NCI-H524 (cell line): Measurements from ENCODE around the gene TBC1D12.
"Not testable (repeated sequence)": the region's sequence is repeated elsewhere in the genome, so short reads cannot be mapped to it uniquely, and the experiment has no call there.

ENCODE experiments used
- DNase-seq, 2 experiments: peaks; one replicate each; lab custom pipeline; 2025; lab: John Stamatoyannopoulos, UW

The TBC1D12 gene

GRCh38 chr10:94456942-94457341 lies 54.6 kb downstream of the TBC1D12 start:
- no peak for DNase-seq

GRCh38 chr10:94459385-94459784 lies 57.0 kb downstream of the TBC1D12 start:
- DNase-seq, result no peak

- no peak for DNase-seq
These were observed 59.2 kb downstream of the TBC1D12 start for GRCh38 chr10:94461503-94461902.

GRCh38 chr10:94462130-94462529 lies 59.8 kb downstream of the TBC1D12 start:
- no peak for DNase-seq

- DNase-seq, result no peak
These were observed 63.3 kb downstream of the TBC1D12 start for GRCh38 chr10:94465684-94466083.

- DNase-seq, result no peak
These were observed 79.1 kb downstream of the TBC1D12 start for GRCh38 chr10:94481410-94481809.

DNA sequence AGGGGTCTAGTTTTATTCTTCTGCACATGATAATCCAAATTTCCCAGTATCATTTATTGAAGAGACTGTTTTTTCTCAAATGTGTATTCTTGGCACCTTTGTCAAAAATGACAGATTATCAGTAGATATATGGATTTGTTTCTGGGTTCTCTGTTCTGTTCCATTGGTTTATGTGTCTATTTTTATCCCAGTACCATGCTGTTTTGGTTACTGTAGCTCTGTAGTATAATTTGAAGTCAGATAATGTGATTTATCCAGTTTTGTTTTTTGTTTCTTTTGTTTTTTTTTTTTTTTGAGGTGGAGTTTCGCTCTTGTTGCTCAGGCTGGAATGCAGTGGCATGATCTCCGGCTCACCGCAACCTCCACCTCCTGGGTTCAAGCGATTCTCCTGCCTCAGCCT lies 81.6 kb downstream of the TBC1D12 start:
- DNase-seq, result no peak

GRCh38 chr10:94485094-94485493 lies 82.8 kb downstream of the TBC1D12 start:
- no peak for DNase-seq

DNA sequence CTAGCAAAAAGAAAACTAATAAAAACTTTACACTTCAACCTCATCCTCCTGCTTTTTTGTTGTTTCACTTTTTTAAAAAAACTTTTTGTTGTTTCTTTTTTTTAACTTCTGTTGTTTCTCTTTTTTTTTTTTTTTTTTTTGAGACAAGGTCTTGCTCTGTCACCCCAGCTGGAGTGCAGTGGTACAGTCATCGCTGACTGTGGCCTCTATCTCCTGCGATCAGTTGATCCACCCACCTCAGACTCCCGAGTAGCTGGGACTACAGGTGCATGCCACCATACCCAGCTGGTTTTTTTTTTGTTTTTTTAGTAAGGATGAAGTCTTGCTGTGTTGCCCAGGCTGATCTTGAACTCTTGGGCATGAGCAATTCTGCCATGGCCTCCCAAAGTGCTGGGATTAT lies 85.2 kb downstream of the TBC1D12 start:
- no peak for DNase-seq

- no peak for DNase-seq
These were observed 86.8 kb downstream of the TBC1D12 start for GRCh38 chr10:94489107-94489506.

- DNase-seq, result no peak
These were observed 87.8 kb downstream of the TBC1D12 start for GRCh38 chr10:94489976-94490788.

- DNase-seq, result no peak
These were observed 88.4 kb downstream of the TBC1D12 start for GRCh38 chr10:94490789-94491039.

GRCh38 chr10:94493463-94493862 lies 91.1 kb downstream of the TBC1D12 start:
- DNase-seq, result no peak

GRCh38 chr10:94496010-94496409 lies 93.7 kb downstream of the TBC1D12 start:
- no peak for DNase-seq

- no peak for DNase-seq
These were observed 94.3 kb downstream of the TBC1D12 start for GRCh38 chr10:94496646-94497045.

DNA sequence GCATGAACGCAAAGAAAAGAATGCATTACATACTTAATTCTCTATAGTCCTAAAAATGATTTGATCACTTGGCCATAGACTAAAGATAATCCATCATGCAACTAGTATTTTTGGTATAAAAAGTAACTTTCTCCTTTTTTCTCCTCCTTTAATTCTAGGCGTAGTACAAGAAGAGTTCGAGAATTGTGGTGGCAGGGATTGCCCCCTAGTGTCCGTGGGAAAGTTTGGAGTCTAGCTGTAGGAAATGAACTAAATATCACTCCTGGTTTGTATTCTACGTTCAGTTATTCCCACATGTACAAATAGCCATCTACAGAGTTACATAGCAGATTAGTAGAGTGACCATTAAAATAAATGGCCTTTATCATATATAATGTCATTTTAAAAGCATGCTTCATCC lies 97.7 kb downstream of the TBC1D12 start:
- DNase-seq, result peak in 1 of 2 experiments; percentile 0

GRCh38 chr10:94521276-94522250 lies 119.2 kb downstream of the TBC1D12 start:
- no peak for DNase-seq

- no peak for DNase-seq
These were observed 121.8 kb downstream of the TBC1D12 start for GRCh38 chr10:94524146-94524545.

DNA sequence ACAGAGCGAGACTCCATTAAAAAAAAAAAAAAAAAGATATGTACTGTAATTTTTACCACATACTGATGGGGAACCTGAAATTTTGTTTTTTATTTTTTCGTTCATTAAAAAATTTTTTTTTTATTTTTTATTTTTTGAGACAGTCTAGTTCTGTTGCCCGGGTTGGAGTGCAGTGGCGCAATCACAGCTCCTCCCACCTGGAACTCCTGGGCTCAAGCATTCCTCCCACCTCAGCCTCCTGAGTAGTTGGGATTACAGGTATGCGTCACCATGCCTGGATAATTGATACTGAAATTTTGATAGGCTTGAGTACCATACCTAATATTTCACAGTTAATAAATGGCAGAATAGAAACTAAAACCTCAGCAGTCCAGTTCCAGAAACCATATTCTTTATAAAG lies 122.4 kb downstream of the TBC1D12 start:
- no peak for DNase-seq

GRCh38 chr10:94531550-94531949 lies 129.2 kb downstream of the TBC1D12 start:
- DNase-seq, result not testable (repeated sequence)

DNA sequence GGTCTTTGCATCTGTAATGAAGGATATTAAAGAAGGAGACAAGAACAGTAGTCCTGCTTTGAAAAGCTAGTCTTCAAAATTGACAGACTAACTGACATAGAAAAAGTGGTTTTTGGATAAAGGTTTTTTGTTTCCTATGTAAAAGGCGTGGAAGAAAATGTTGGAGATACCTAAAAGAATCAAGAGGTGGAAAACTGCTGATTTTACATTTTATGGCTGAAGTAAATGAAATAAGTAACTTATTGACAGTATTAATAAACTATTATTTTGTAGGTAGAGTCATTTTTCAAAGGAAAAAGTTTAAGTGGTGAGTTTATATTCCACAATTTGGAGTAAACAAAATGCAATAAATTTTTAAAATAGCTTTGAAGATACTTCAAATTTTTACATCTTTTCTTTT lies 130.7 kb downstream of the TBC1D12 start:
- no peak for DNase-seq

DNA sequence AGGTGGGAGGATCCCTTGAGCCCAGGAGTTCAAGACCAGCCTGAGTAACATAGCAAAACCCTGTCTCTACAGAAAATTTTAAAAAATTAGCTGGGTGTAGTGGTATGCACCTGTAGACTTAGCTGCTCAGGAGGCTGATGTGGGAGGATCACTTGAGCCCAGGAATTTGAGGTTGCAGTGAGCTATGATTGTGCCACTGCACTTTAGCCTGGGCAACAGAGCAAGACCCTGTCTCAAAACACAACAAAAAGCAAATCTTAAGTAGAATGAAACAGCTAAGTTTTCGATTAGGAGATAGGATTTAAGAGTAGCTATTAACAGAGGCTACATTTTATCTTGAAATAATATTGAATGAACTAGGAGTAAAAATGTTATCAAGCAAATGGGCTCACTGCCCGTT lies 139.9 kb downstream of the TBC1D12 start:
- DNase-seq, result not testable (repeated sequence)

DNA sequence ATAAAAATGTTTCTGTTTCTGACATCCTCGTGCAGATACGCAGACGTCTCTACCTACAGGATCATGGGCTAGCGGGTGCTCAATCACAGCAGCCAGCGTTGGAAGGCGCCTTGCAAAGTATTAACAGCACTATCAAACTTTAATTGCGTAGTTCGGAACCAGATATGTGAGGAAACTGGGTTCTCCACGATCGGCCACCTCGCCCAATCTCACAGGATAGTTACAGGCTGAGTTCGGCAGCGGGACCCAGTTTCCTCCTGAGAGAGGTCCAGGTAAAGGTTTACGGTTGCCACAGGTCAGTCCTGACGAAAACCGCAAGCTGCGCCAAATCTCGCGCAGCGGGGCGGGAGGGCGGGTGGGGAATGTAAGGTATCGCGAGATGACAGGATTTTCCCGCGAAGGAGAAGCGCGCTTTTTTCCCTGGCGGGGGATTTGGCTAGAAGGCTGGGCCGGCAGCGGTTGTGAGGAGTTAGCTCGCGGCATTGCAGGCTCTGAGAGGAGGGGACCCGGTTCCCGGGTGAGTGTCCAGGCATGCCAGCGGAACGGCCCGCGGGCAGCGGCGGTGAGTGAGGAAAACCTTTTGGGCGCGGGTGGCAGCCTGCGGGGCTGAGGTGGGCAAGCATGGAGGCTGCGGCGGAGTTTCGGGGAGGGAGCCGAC lies 143.2 kb downstream of the TBC1D12 start, which contains the start of gene HELLS:
HELLS (plus strand) TSS at position 398 of the 658 bp plus-strand sequence; CDS start at position 532, 134 bp downstream.
- peak in 1 of 2 experiments; percentile 64 for DNase-seq
